Measurements from ENCODE around the gene TPM1.

Gene TPM1

GRCh38 chr15:63059573-63060216 lies 17.1 kb downstream of the TPM1 start:
- Histone ChIP-seq H3K36me3 (replicated peaks) (peaks cover 98% of the 10 kb centered on the region), H3K27ac (peak overlapping the region; percentile 26), H3K4me3 (ENCODE audit: low read depth, low read length) (no peak overlapping the region), H3K27me3 (replicated peaks) (no peaks in the 10 kb centered on the region)
- no peak for TF ChIP-seq CTCF (IDR thresholded peaks at IDR 0.05; ENCODE audit: low read depth, low read length, missing control alignments)
- in situ Hi-C loops (cut with HindIII; ENCODE audit: low pct_ligation_motif_present, low sequenced_read_pairs): no loop called here
- DNase-seq: no peak

DNA sequence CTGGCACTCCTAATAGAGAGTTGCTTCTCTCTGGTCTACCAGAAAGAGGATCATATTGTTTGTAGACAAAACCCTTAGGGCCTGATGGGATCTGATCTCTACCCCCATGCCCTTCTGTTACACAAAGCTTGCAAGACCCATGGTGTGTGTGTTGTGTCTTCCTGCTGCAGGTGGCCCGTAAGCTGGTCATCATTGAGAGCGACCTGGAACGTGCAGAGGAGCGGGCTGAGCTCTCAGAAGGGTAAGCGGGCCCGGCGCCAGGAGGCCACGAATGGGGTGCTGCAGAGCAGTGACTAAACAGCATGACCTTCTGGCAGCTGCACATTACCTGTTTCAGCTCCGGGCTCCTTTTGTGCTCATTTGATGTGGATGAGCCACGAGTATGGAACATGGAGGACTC lies 18.2 kb downstream of the TPM1 start:
- no peak overlapping the region for H3K4me3 ChIP-seq (ENCODE audit: low read depth, low read length)
- H3K36me3 ChIP-seq (replicated peaks): peaks cover 98% of the 10 kb centered on the region
- no peak for TF ChIP-seq CTCF (IDR thresholded peaks at IDR 0.05; ENCODE audit: low read depth, low read length, missing control alignments)
- no peak overlapping the region for H3K27ac ChIP-seq
- in situ Hi-C loops (cut with HindIII; ENCODE audit: low pct_ligation_motif_present, low sequenced_read_pairs): no loop called here
- H3K27me3 ChIP-seq (replicated peaks): no peaks in the 10 kb centered on the region
- DNase-seq: no peak

- no peak for TF ChIP-seq CTCF (IDR thresholded peaks at IDR 0.05; ENCODE audit: low read depth, low read length, missing control alignments)
- Histone ChIP-seq H3K27me3 (replicated peaks) (no peaks in the 10 kb centered on the region), H3K4me3 (ENCODE audit: low read depth, low read length) (no peak overlapping the region), H3K36me3 (replicated peaks) (peaks cover 99% of the 10 kb centered on the region), H3K27ac (no peak overlapping the region)
- in situ Hi-C loops (cut with HindIII; ENCODE audit: low pct_ligation_motif_present, low sequenced_read_pairs): no loop called here
- DNase-seq: no peak
Measured at GRCh38 chr15:63061975-63062374, 19.4 kb downstream of the TPM1 start.

DNA sequence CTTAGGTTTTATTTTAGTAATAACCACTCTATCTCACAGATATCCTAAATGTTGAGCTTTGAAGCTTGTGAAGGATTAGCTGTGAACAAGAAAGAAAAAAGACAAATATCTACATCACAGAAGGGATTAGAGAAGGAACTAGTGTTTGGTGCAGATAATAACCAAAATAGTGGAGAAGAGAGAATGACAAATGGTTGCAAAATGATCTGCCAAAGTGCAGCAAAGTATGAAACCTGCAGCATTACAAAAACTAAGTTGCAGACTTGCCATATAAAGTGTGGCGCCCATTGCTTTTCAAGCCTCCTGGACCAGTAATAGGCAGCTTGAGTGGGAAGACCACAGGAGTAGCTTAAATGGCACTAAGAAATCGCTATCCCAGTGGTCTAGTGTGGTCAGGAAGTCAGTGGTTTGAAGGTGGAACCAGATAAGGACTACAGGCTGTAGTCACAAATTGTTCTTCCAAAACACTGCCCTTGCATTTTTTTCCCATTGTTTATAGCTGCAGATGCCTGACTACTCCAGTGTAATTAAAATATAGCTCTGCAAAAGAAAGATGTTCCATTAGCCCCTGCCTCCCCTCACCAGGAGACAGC lies 20.7 kb downstream of the TPM1 start:
- in situ Hi-C loops (cut with HindIII; ENCODE audit: low pct_ligation_motif_present, low sequenced_read_pairs): no loop called here
- H3K36me3 ChIP-seq (replicated peaks): peaks cover 99% of the 10 kb centered on the region
- no peak overlapping the region for H3K27ac ChIP-seq
- no peak for TF ChIP-seq CTCF (IDR thresholded peaks at IDR 0.05; ENCODE audit: low read depth, low read length, missing control alignments)
- DNase-seq: no peak
- H3K27me3 ChIP-seq (replicated peaks): no peaks in the 10 kb centered on the region
- H3K4me3 ChIP-seq (ENCODE audit: low read depth, low read length): no peak overlapping the region

DNA sequence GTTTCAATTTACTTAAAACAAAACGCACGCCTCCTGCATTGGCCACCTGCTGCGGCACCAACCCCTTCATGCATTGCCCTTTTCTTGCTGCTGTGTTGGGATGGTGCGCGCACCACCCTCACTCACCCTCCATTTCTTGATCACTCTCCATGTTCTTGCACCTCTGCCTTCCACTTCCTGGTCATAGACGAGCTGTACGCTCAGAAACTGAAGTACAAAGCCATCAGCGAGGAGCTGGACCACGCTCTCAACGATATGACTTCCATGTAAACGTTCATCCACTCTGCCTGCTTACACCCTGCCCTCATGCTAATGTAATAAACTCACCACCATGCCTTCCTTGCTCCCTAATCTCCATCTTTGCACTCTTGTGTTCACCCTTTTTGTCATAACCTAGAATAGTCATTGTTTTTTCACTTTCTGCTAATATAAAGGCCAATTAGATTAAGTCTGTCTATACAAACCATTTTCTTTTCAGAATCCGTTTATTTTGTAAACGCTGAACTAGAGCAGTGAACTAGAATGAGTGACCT lies 21.4 kb downstream of the TPM1 start:
- no peak for TF ChIP-seq CTCF (IDR thresholded peaks at IDR 0.05; ENCODE audit: low read depth, low read length, missing control alignments)
- no peaks in the 10 kb centered on the region for H3K27me3 ChIP-seq (replicated peaks)
- H3K27ac ChIP-seq: no peak overlapping the region
- in situ Hi-C loops (cut with HindIII; ENCODE audit: low pct_ligation_motif_present, low sequenced_read_pairs): no loop called here
- H3K4me3 ChIP-seq (ENCODE audit: low read depth, low read length): no peak overlapping the region
- H3K36me3 ChIP-seq (replicated peaks): peaks cover 99% of the 10 kb centered on the region
- no peak for DNase-seq

Data from brain microvascular endothelial cell (primary cell).